HG03342 (cell line): ENCODE results near the gene NPNT.

Source experiments
- ATAC-seq: cut with Tn5 transposase; IDR thresholded peaks from one replicate; pipeline ENCODE4 v1.9.1; 2021; ENCODE audit warnings: mild to moderate bottlenecking, moderate library complexity; ENCODE audit not compliant: unreplicated experiment

NPNT gene

DNA sequence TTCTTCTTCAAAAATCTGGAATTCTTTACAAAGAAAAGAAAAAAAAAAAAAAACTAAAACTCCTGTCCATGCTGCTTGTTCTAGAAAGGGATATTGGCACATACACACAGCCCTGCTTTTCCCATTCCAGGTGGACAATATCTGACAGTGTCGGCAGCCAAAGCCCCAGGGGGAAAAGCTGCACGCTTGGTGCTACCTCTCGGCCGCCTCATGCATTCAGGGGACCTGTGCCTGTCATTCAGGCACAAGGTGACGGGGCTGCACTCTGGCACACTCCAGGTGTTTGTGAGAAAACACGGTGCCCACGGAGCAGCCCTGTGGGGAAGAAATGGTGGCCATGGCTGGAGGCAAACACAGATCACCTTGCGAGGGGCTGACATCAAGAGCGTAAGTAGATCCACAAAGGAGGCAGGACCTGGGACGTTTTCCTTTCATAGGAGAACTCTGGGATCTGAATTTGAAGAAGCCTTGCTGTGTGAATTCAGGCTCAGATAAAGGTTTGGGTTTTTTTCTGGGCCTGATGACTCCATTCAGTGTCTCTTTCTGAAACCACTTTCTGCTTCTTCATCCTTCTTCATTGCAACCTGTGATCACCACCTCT, 71.9 kb downstream of the NPNT start:
- ATAC-seq: no peak

DNA sequence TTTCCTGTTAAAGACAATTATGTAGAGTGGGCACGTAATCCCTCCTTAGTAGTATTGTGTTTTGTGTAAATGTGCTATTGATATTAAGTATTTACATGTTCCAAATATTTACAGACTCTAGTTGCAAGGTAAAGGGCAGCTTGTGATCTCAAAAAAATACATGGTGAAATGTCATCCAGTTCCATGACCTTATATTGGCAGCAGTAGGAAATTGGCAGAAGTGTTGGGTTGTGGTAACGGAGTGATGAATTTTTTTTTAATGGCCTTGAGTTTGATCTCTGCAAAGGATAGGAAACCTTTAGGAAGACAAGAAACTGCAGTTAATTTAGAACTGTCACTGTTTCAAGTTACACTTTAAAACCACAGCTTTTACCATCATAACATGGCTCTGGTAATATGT, 74.3 kb downstream of the NPNT start:
- no peak for ATAC-seq

DNA sequence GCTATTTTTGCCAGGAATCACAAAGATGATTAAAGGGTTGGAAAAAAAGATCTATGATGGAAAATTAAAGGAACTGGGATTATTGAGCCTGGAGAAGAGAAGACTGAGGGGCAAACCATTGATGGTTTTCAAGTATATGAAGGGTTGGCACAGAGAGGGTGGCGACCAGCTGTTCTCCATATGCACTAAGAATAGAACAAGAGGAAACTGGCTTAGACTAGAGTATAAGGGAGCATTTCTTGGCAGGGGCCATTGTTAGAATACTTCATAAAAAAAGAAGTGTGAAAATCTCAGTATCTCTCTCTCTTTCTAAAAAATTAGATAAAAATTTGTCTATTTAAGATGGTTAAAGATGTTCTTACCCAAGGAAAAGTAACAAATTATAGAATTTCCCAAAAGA, 75.1 kb downstream of the NPNT start:
- no peak for ATAC-seq

DNA sequence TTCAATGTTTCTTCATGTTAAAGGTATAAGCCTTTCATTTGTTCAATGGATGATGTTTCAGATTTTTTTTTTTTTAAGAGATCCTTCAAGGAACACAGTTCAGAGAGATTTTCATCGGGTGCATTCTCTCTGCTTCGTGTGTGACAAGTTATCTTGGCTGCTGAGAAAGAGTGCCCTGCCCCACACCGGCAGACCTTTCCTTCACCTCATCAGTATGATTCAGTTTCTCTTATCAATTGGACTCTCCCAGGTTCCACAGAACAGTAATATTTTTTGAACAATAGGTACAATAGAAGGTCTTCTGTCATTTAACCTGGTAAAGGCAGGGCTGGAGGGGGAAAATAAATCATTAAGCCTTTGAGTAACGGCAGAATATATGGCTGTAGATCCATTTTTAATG, 75.8 kb downstream of the NPNT start:
- no peak for ATAC-seq

DNA sequence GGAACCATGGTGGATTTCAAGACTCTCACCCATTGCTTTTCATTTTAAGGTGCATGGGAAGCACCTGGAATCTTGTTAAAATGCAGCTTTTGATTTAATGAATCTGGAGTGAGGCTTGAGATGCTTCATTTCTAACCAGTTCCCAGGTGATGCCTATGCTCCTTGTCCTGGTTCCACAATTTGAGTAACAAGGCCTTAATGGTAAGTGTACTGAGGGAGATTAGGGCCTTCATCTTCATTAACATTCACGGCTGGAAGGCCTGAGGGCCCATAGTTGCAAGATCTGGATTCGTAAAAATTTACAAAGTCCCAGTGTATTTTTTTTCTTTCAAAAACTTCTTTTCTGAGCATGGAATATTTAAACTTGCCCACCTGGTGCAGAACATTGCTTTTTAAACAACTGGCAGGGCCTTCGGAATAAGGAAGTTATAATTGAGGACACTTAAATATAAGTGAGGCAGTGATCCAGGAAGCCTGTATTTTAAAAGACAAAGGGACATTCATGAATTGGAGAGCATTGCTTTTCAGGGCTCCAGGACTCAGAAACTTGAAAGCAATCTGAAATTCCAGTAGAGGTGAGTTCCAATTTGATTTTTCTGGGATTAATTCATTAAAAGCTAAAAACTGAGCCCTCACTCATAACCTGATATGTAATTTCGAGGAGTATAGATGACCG, 77.8 kb downstream of the NPNT start:
- ATAC-seq: no peak

DNA sequence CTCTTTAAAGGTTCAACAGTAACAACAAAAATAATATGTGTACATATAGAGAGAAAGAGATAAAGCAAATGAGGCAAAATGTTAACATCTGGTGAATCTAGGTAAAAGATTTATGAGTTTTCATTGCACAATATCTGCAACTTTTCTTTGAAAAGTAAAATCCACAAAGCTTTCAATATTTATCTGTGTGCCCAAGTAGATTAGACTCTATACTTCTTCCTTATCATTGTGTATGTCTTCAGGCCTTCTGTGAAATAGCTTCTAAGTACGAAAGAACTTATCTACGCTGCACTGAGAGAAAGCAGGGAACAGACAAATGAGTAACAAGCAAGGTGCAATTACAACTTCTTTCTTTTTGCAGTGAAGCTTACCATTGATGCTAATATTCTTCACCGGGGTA, 81.6 kb downstream of the NPNT start:
- no peak for ATAC-seq

DNA sequence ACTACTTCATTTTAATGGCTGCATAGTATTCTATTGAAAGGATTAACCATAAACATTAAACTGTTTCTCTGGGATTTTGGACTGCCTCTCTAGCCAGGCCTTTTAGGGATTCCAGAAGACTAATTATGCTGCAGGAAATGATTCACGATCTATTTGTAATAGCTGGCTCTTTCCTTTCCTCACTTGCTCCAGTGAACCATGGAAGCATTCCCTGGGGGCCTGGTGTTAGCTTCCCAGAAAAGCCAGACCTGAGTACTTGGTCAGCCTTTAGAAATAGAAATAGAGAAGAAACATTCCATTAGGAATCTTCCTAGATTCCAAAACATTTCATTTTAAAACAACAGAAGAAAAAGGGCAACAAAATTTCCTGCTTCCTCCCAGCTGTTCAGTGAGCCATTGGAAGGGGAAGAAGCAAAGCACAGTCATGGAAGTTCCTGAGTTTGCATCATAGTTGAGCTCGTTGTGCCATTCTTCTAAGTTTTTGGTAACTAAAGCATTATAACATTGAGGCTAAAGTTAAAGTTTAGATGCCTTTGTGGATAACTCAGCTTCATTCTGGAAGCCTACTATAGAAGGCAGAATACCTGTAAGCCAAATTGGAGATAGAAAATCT, 83.5 kb downstream of the NPNT start:
- no peak for ATAC-seq

DNA sequence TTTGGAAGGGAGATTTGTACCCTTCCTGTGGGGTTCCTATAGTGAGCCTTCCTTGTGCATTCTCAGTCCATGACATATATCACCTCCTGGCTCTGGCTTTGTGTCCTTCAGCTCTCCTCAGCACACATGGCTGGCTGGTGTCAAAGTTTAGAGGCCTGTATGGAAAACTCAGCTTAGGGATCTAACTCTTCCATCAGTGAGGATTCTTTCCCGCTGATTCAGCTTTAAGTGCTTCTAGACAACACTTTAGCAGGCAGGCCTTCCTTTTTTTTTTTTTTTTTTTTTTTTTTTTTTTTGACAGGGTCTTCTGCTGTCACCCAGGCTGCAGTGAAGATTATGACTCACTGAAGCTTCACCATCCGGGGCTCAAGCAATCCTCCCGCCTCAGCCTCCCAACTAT, 84.2 kb downstream of the NPNT start:
- ATAC-seq: no peak

DNA sequence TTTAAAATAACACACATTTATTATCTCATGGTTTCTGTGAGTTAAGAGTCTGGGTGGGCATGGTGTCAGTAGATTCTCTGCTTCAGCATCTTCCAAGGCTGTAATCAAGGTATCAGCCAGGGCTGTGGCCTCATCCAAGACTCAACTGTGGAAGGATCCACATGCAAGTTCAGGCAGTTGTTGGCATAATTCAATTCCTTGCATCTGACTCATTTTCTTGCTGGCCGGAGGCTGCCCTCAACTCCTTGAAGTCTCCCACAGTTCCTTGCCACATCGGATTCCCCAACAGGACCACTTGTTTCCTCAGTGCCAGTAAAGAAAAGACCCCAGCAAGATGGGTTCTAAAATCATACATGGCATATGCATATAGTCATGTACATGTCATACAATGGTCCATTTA, 93.4 kb downstream of the NPNT start:
- ATAC-seq: no peak

DNA sequence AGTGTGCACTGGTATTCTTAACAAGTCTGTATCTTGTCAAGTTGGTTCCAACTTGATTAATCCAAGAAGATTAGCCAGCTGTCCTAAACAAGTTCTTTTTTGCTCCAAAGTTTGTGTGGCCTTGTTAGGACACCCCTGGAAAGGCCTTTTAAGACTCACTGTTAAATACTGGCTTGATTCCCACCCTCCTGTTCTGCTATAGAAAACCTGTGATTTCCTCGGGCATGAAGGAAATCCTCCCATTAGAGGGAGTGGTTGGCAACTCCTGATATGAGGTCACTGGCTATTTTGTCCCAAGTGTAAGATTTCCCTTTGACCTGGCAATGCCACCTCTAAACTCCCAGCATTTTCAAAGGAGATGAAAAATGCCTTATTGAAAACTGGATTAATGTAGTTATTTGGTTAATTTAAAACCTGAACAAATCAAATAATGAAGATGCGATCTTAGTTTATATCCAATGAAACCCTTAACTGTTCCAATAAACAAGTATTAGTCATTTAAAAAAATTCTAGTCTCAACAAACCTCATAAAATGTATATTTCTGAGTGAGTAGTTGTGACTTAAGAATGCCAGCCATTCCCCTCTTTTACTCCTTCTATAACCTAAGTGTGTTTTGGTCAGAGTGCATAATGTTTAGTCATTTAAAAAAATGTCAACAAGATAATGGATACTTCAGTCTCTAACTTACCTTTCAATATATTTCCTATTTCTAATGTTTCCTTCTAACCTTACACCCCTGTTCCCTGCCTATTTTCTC, 94.4 kb downstream of the NPNT start:
- no peak for ATAC-seq

DNA sequence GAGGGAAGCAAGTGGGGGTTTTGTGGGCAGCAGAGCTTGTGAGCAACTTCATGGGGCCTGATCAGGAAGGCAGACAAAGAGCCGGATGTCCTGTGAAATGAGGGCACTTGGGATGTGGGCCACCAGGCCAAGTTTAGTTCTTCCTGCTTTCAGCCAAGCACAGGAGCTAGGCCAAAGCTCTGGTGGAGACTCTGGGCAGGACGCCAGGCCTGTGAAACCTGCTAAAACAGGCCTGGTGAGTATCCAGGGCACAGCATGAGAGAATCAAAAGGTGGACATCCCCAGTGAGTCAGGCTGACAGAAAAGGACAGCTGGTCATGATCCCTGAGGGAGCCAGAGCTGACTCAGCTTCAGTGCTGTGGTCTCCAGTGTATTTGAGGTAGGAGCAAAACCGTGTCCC, 95.7 kb downstream of the NPNT start:
- ATAC-seq: peak; percentile 49

DNA sequence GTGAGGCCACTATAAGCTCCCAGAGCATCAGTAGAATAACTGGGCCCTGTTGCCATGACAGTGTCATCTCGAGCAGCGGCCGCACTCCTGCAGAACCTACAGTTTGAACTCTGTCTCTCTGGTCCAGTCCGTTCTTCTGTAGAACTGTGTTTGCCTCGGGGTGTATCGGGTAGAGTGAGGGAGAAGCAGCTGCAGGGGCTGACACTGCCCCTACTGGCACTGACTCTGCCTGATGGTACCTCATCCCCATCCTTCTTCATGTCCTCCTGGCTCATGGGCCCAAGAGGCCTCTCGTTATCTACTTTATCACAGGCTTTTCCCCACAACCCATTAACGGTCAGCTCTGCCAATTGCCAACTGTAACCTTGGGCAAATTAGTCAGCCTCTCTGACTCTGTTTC, 96.5 kb downstream of the NPNT start:
- no peak for ATAC-seq

DNA sequence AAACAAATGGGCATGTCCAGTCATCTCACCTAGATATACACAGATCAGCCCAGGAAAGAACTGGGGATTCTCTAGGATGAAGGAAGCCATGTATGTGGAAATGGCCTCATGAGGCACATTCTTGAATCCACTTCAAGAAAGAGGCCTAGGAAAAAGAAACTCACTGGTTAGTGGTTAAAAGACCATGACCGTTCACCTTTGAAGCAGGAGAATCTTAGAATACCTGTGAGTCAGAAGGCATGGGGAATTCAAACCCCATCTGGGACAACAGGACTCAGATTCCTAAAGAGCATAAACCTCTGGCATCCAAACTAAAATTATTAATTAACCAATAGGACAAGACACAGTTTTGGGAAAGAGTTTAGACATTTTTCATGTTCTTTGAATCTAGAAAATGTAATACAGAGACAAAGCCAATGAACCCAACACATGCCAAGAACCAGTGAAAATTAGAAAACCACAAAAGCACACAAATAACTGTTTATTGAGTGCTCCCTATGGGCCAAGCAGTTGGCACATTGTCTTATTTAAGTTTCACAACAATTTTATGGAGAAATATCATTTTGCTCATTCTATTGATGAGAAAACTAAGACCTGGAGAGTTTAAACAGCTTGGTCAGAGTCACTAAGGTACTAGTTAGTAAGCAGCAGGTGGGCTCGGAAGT, 97.5 kb downstream of the NPNT start:
- ATAC-seq: no peak

DNA sequence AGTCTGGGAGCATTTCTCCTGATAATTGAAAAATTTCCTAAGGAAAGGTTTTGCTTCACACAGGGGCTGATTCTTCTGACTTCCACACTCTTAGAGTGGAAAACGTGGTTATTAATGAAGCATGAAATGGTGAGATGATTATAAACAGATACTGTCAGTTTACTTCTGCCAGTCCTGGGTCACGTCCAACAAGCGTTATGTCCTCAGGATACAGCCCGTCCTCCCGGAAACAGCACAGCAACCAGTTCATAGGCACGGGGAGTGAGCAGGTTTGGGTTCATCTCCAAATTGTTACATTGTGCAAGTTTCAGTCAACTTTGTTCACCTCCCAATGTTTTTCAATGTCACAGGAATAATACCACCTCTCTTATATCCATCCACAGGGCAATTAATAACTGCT, 98.8 kb downstream of the NPNT start:
- ATAC-seq: no peak

DNA sequence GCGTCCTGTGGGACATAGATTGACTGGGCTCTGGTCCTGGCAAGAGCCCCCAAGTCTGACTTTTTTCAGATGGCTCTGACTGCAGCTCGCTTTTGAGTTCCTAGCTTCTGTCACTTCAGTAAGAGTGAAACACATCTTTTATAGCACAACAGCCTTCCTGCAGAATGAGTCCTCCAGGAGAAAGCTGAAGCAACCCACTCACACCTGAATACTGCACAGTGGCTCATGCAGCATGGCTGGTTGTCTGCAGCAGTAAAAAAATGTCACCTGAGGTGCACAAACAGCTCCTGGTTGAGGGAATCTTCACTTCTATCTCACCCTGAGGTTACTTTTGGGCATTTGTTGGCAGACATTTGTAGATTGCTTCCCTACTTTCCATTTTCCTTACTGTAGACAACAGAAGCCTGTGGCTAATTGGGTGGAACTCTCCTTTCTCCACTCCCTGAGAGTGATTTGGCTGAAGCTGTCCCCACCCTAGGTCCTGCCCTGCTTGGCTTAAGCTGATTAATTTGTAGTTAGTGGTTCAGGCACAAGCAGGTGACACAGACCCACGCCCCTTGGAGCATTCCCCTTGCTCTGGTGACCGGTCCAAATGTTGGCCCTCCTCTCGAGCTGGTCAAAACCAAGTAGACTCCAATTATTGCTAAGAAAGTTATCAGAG, 99.7 kb downstream of the NPNT start:
- no peak for ATAC-seq

DNA sequence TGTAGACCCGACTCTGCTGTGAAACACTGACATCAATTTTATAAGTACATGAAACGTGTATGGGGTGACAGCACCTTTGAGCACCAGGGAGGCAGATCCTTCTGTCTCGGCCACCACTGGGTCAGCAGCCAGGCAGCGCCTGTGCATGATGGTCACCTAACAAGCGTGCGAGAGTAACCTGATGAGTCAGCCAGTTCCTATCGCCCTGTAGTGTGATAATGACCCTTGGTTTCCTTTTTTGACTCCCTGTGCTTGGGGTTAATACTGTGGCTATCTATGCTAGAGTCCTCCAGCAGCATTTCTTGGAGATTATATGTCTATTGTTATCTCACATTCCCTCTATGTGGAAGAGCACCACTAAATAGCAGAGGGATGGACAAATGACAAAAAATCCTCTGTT, 101.6 kb downstream of the NPNT start:
- ATAC-seq: no peak

DNA sequence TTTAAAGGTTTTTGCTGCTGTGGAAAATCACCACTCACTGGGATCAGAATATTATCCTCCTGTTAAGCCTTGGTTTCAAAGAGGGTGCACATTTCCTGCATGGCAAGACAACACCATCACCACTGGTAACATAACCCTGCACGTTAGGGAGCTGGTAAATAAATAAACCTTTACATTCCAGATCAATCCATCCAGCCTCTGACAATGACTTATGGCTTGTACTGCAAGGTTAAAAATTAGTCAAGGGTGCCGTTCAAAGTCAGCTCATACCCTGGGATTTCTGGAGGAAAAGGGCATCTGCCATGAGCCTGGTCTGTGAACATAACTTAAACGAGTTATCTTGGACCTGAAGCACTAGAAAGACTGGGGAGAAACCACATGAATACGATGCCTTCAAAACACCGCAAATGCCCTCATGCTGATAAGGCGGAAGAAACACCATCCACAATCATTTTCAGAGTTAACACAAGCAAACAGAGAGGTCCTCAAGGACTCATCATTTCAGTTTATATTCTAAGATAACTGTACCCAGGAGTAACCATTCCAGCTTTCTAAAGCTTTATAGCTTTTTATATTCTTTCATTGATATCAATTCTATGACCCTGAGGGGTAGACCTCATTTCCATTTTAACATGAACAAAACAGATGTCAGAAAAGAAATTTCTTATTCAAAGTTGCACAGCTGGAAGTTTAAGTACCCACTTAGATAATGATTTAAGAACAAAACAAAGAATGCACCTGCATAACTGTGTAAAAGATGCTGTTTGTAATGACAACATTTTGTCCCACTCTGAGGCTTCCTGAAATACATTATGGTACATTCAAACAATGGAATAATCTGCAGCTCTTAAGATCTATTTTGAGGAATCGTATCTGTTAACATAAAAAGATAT, 103.1 kb downstream of the NPNT start:
- ATAC-seq: no peak

DNA sequence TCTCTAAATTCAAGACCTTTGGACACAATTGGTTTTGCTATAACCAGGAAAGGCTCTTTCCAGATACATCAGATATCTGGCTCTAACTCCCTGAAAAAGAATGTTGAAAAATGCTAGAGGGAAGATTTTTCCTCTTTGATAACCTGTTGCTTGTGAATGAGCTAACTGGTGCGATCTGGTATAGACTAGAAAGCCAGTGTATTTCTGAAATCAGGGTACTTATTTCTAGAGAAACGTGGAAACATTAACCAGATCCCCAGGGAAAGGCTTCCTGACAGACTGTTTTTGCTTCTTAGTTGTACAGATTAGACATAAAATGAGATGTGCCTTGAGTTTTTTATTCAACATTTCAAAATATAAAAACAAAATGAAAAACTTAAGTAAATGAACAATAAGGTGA, 107.7 kb downstream of the NPNT start:
- ATAC-seq: no peak

DNA sequence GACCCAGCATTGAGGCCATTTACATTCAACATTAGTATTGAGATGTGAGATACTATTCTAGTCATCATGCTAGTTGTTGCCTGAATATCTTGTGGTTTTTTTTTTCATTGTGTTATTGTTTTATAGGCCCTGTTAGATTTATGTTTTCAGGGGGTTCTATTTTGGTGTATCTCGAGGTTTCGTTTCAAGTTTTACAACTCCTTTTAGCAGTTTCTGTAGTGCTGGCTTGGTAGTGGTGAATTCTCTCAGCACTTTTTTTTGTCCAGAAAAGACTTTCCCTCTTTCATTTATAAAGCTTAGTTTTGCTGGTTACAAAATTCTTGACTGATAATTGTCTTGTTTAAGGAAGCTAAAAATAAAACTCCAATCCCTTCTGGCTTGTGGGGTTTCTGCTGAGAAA, 115.5 kb downstream of the NPNT start:
- no peak for ATAC-seq

DNA sequence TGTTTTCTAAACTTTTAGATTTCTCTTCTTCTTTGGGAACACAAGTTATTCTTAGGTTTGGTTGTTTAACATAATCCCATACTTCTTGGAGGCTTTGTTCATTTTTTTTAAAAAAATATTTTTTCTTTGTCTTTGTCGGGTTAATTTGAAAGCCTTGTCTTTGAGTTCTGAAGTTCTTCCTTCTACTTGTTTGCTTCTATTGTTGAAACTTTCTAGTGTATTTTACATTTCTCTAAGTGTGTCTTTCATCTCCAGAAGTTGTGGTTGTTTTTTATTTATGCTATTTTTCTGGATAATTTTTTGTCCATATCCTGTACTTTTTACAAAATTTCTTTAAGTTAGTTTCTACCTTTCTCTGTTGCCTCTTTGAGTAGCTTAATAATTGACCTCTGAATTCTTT, 116.1 kb downstream of the NPNT start:
- ATAC-seq: no peak
